Stomach (tissue), 4 donors: Measurements from ENCODE around the gene RNPEPL1.

Experiments
- CTCF ChIP-seq, 7 experiments: fragments of 450-650 bp in 4 of 7; fragments of 200-600 bp in 3 of 7; sonication (generic) in 3 of 7; IDR thresholded peaks; one replicate each; pipeline ENCODE4 v1.5.1; 2016 to 2019; ENCODE audit warnings: antibody characterized with exemption in 7 of 7, control low read depth in 2 of 7, mild to moderate bottlenecking in 1 of 7
- EP300 ChIP-seq: sonication (generic); formaldehyde crosslinking; IDR thresholded peaks from one replicate; pipeline ENCODE4 v1.6.1; 2017; ENCODE audit warnings: antibody characterized with exemption
- POLR2A ChIP-seq, 4 donors: fragments of 450-650 bp; IDR thresholded peaks; one replicate each; pipeline ENCODE4 v1.6.1; 2016; ENCODE audit warnings: antibody characterized with exemption in 4 of 4, control low read depth in 2 of 4, mild to moderate bottlenecking in 1 of 4, moderate library complexity in 1 of 4

GRCh38 chr2:240590681-240591111 is 22.4 kb downstream of the RNPEPL1 start:
- TF ChIP-seq CTCF (IDR thresholded peaks at IDR 0.05) (no peak), POLR2A (IDR thresholded peaks at IDR 0.05) (no peak), EP300 (no peak)
